Endothelial cell (in vitro differentiated cells): ENCODE results near the gene ZC3H7A. TPM values are rescaled to one million over a fixed set of nuclear protein-coding genes. Genes with fewer than 3 reads are reported as not detected.

Source experiments
- total RNA-seq: library from RNA; stranded (reverse); fragmentation: NEBNext Ultra II Directional; extraction: Animal tissue kit (Norgen Biotek cat#: 25700); gene quantifications from one replicate; pipeline ENCODE4 v1.2.1, GENCODE V29; 2021; ENCODE audit not compliant: unreplicated experiment

The ZC3H7A gene
- total RNA-seq, 1 donor from 2014 or later = 84.7 TPM

Other genes starting within 250 kb of the ZC3H7A start
- 70.9 TPM for gene LITAF, start 210.3 kb downstream of the ZC3H7A start, total RNA-seq
- gene SNN, start 128.8 kb downstream of the ZC3H7A start, total RNA-seq = 163 TPM
- 19.6 TPM for gene TXNDC11, start 54.4 kb downstream of the ZC3H7A start, total RNA-seq
- 86.9 TPM for gene RSL1D1, start 54.3 kb upstream of the ZC3H7A start, total RNA-seq
- gene GSPT1, start 118.7 kb upstream of the ZC3H7A start, total RNA-seq = 99.8 TPM
- gene NPIPB2, start 144.8 kb upstream of the ZC3H7A start, total RNA-seq = 4.4 TPM
- not detected for gene TNFRSF17, start 168.0 kb upstream of the ZC3H7A start, total RNA-seq
- gene SNX29, start 179.5 kb upstream of the ZC3H7A start, total RNA-seq = 21.6 TPM